HUES48 (cell line): Measurements from ENCODE around the gene TCF19.

Source experiments
- H3K27ac ChIP-seq: one replicate; pipeline ENCODE4 v1.7.0; 2013; ENCODE audit warnings: low read depth, low read length, inconsistent platforms
- H3K27me3 ChIP-seq: 2 replicates; pipeline ENCODE4 v1.6.1; 2013; ENCODE audit warnings: mild to moderate bottlenecking, low read length; ENCODE audit not compliant: control insufficient read depth, insufficient read depth
- H3K36me3 ChIP-seq: 2 replicates; pipeline ENCODE4 v1.6.1; 2013; ENCODE audit warnings: low read length; ENCODE audit not compliant: control insufficient read depth, insufficient read depth
- H3K4me1 ChIP-seq: 2 replicates; pipeline ENCODE4 v1.6.1; 2013; ENCODE audit warnings: mild to moderate bottlenecking, low read length; ENCODE audit not compliant: control insufficient read depth, insufficient read depth
- H3K4me3 ChIP-seq: 2 replicates; pipeline ENCODE4 v1.5.1; 2013; ENCODE audit warnings: mild to moderate bottlenecking, low read depth, low read length
- H3K9ac ChIP-seq: 2 replicates; pipeline ENCODE4 v1.6.1; 2013; ENCODE audit warnings: mild to moderate bottlenecking, low read depth, low read length, moderate library complexity
- H3K9me3 ChIP-seq: 2 replicates; pipeline ENCODE4 v1.6.1; 2013; ENCODE audit warnings: low read length; ENCODE audit not compliant: control insufficient read depth, insufficient read depth

TCF19 gene

GRCh38 chr6:31130751-31131150 lies 27.6 kb upstream of the TCF19 start:
- no peak overlapping the region for H3K9ac ChIP-seq
- no peaks in the 10 kb centered on the region for H3K4me1 ChIP-seq
- no peak overlapping the region for H3K27ac ChIP-seq
- H3K4me3 ChIP-seq: no peak overlapping the region
- no peaks in the 10 kb centered on the region for H3K36me3 ChIP-seq
- no peaks in the 10 kb centered on the region for H3K27me3 ChIP-seq
- H3K9me3 ChIP-seq: no peaks in the 10 kb centered on the region

- H3K4me1 ChIP-seq: no peaks in the 10 kb centered on the region
- H3K4me3 ChIP-seq: no peak overlapping the region
- no peaks in the 10 kb centered on the region for H3K9me3 ChIP-seq
- no peak overlapping the region for H3K9ac ChIP-seq
- no peak overlapping the region for H3K27ac ChIP-seq
- no peaks in the 10 kb centered on the region for H3K27me3 ChIP-seq
- H3K36me3 ChIP-seq: no peaks in the 10 kb centered on the region
These were observed 26.8 kb upstream of the TCF19 start for GRCh38 chr6:31131595-31131994.

- H3K27me3 ChIP-seq: no peaks in the 10 kb centered on the region
- H3K4me1 ChIP-seq: peaks cover 3% of the 10 kb centered on the region; the same call in 1 of the 2 replicates
- no peaks in the 10 kb centered on the region for H3K9me3 ChIP-seq
- H3K36me3 ChIP-seq: no peaks in the 10 kb centered on the region
- H3K4me3 ChIP-seq: no peak overlapping the region
- no peak overlapping the region for H3K27ac ChIP-seq
- no peak overlapping the region for H3K9ac ChIP-seq
These were observed 25.6 kb upstream of the TCF19 start for GRCh38 chr6:31132806-31133205.

- no peak overlapping the region for H3K27ac ChIP-seq
- H3K9ac ChIP-seq: no peak overlapping the region
These were observed 22.7 kb upstream of the TCF19 start for GRCh38 chr6:31135710-31136109.

GRCh38 chr6:31138982-31139381 lies 19.4 kb upstream of the TCF19 start, which contains the start of gene PSORS1C2:
Gene PSORS1C2, minus strand, starts transcription at chr6:31139066. Its CDS starts 40 bp downstream, at chr6:31139026.
- Histone ChIP-seq H3K4me1 (peaks cover 19% of the 10 kb centered on the region; the same call in 1 of the 2 replicates), H3K27ac (peak within 1 kb of the TSS; percentile 16), H3K9me3 (no peaks in the 10 kb centered on the region), H3K27me3 (no peaks in the 10 kb centered on the region), H3K36me3 (peaks cover 22% of the 10 kb centered on the region), H3K4me3 (no peak within 1 kb of the TSS), H3K9ac (no peak within 1 kb of the TSS)

More at GRCh38 chr6:31135710-31136109, 22.7 kb upstream of the TCF19 start:
- Histone ChIP-seq H3K9me3 (no peaks in the 10 kb centered on the region), H3K4me3 (no peak overlapping the region), H3K4me1 (peaks cover 15% of the 10 kb centered on the region; the same call in 1 of the 2 replicates), H3K27me3 (no peaks in the 10 kb centered on the region), H3K36me3 (no peaks in the 10 kb centered on the region)

DNA sequence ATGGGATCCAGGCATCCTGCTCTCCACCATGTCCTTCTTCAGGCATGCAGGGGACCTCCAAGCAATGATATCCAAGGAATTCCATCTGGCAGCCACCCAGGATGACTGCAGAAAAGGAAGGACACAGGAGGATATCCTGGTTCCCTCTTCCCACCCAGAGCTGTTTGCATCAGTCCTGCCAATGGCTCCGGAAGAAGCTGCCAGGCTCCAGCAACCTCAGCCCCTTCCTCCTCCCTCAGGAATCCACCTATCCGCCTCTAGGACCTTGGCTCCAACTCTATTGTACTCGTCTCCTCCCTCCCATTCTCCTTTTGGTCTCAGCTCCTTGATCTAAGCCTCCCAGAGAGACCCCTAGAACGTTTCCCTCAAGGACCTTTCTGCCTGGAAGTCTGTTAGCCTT lies 18.8 kb upstream of the TCF19 start:
- peak overlapping the region; percentile 16 for H3K27ac ChIP-seq
- no peak overlapping the region for H3K9ac ChIP-seq
- no peaks in the 10 kb centered on the region for H3K9me3 ChIP-seq

GRCh38 chr6:31140643-31141042 lies 17.7 kb upstream of the TCF19 start:
- Histone ChIP-seq H3K4me3 (no peak overlapping the region), H3K36me3 (peaks cover 38% of the 10 kb centered on the region), H3K27me3 (no peaks in the 10 kb centered on the region), H3K27ac (no peak overlapping the region), H3K9me3 (no peaks in the 10 kb centered on the region), H3K4me1 (peaks cover 19% of the 10 kb centered on the region; the same call in 1 of the 2 replicates), H3K9ac (no peak overlapping the region)

More for the DNA sequence above, 18.8 kb upstream of the TCF19 start:
- peaks cover 19% of the 10 kb centered on the region; the same call in 1 of the 2 replicates for H3K4me1 ChIP-seq
- no peaks in the 10 kb centered on the region for H3K27me3 ChIP-seq
- H3K4me3 ChIP-seq: no peak overlapping the region
- peaks cover 28% of the 10 kb centered on the region for H3K36me3 ChIP-seq

GRCh38 chr6:31142361-31142761 lies 16.0 kb upstream of the TCF19 start:
- no peak overlapping the region for H3K9ac ChIP-seq
- peaks cover 48% of the 10 kb centered on the region for H3K36me3 ChIP-seq
- H3K9me3 ChIP-seq: no peaks in the 10 kb centered on the region

DNA sequence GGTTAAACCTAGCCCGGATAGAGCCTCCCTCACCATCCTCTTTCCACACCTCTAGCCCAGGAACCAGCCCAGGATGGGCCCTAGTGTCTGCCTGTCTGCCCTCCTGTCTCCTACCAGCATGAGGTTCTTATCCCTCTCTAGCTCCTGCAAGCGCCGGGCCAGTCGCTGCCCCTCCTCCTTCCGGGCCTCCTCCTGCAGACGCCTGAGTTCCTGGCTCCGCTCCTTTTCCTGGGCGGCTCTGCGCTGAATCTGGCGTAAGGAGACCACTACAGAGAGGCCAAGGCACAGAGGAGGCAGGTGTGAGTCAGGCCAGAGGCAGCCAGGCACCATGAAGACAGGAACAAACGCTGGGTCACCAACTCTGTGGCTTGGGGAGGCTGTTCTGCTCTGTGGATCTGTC lies 15.2 kb upstream of the TCF19 start:
- no peaks in the 10 kb centered on the region for H3K27me3 ChIP-seq
- no peaks in the 10 kb centered on the region for H3K9me3 ChIP-seq
- H3K9ac ChIP-seq: no peak overlapping the region
- peak overlapping the region; percentile 67 for H3K27ac ChIP-seq
- peaks cover 51% of the 10 kb centered on the region for H3K36me3 ChIP-seq
- H3K4me1 ChIP-seq: peaks cover 14% of the 10 kb centered on the region; the same call in 1 of the 2 replicates
- H3K4me3 ChIP-seq: no peak overlapping the region

More at GRCh38 chr6:31142361-31142761, 16.0 kb upstream of the TCF19 start:
- Histone ChIP-seq H3K27me3 (no peaks in the 10 kb centered on the region), H3K4me3 (no peak overlapping the region), H3K4me1 (peaks cover 19% of the 10 kb centered on the region; the same call in 1 of the 2 replicates), H3K27ac (peak overlapping the region; percentile 26)

GRCh38 chr6:31144296-31144969 lies 14.0 kb upstream of the TCF19 start:
- Histone ChIP-seq H3K27ac (no peak overlapping the region), H3K4me3 (no peak overlapping the region), H3K9ac (no peak overlapping the region), H3K36me3 (peaks cover 59% of the 10 kb centered on the region), H3K9me3 (no peaks in the 10 kb centered on the region), H3K27me3 (no peaks in the 10 kb centered on the region), H3K4me1 (peaks cover 10% of the 10 kb centered on the region; the same call in 1 of the 2 replicates)

DNA sequence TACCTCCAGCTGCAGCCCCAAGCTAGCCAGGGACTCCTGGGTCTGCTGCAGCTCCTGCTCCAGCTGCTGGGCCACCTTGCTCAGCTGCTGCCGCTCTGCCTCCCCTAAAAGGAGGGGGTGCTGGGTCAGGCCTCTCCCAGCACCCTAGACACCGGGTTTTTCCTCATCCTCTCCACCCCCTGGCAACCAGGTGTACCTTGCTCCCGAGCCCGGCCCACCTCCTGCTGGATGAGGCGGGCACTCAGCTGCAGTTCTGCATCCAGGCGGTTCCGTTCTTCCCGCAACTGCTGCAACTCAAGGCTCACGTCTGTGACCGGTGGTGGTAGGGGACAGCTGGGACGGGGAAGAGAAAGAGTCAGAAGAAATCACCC lies 13.4 kb upstream of the TCF19 start:
- Histone ChIP-seq H3K9me3 (no peaks in the 10 kb centered on the region), H3K4me1 (peaks cover 5% of the 10 kb centered on the region; the same call in 1 of the 2 replicates), H3K9ac (no peak overlapping the region), H3K4me3 (no peak overlapping the region), H3K36me3 (peaks cover 63% of the 10 kb centered on the region), H3K27ac (no peak overlapping the region), H3K27me3 (no peaks in the 10 kb centered on the region)
